ENCODE results near the gene LRMDA. TPM values are rescaled to one million over a fixed set of nuclear protein-coding genes. Genes with fewer than 3 reads are reported as not detected.

LRMDA gene
- total RNA-seq, 2 experiments from 2014 or later = not detected

DNA sequence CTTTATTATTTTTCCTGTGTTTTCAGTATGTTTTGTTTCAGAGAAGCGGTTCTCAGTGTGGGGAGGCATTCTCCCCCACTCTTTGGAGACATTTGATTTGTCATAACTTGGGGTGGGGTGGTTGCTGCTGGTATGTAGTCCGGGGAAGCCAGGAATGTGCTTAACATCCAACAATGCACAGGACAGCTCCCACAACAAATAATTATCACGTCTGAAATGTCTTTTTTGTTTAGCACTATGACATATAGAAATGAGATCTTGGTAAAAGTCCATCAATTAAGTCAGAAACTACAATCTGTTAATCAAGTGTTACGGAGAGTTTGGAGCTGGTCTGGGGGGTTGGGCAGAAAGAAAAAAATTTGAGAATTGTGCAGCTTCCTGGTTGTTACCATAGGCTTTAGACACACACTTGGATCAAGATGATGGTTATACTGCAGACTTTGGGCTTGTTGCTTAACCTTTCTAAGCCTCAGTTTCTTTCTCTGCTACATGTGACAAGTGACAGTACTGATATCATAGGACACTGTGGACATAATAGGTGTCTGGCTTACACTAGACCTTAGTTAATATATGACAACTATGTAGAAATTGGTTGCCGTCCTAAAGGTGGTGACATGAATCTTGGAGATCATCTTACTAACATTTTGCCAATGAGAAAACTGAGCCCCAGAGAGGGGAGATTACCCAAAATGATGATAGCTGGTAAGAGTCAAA is 113.7 kb downstream of the LRMDA start:
- no peaks in the 10 kb centered on the region for H3K9me3 Mint-ChIP-seq
- H3K4me3 Mint-ChIP-seq = no peak overlapping the region
- no peaks in the 10 kb centered on the region for H3K4me1 Mint-ChIP-seq
- peaks cover 2% of the 10 kb centered on the region for H3K27me3 Mint-ChIP-seq
- no peak overlapping the region for H3K27ac Mint-ChIP-seq
- DNase-seq = no peak
- POLR2A ChIA-PET = no interaction called here
- CTCF ChIA-PET = no interaction called here
- no peaks in the 10 kb centered on the region for H3K36me3 Mint-ChIP-seq (ENCODE audit: low read depth)

DNA sequence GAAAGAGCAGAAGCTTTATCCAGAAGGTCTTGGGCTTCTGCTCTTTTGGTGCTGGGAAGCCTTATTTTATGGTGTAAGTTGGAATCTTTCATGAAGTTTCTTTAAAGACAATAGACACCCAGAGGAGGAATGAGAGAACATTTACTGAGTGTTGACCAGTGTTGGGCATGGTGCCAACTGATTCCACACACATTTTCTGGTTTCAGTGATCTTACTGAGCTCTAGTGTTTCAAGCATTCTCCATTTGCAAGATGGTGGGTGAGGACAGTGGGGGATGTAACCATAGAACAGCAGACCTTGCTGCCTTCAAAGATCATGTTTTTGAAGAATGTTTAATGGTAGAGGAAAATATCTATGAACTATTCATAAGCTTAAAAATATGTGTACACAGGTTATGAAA is 114.6 kb downstream of the LRMDA start:
- Mint-ChIP-seq H3K27me3 (peaks cover 2% of the 10 kb centered on the region), H3K4me1 (no peaks in the 10 kb centered on the region), H3K36me3 (ENCODE audit: low read depth) (no peaks in the 10 kb centered on the region), H3K27ac (no peak overlapping the region), H3K9me3 (no peaks in the 10 kb centered on the region), H3K4me3 (no peak overlapping the region)
- CTCF ChIA-PET = interaction anchor here (1.2 kb wide), 1 partner anchor 8 kb away, joined by 3 read pairs; no protein-coding TSS in a partner anchor
- POLR2A ChIA-PET = no interaction called here
- no peak for DNase-seq

DNA sequence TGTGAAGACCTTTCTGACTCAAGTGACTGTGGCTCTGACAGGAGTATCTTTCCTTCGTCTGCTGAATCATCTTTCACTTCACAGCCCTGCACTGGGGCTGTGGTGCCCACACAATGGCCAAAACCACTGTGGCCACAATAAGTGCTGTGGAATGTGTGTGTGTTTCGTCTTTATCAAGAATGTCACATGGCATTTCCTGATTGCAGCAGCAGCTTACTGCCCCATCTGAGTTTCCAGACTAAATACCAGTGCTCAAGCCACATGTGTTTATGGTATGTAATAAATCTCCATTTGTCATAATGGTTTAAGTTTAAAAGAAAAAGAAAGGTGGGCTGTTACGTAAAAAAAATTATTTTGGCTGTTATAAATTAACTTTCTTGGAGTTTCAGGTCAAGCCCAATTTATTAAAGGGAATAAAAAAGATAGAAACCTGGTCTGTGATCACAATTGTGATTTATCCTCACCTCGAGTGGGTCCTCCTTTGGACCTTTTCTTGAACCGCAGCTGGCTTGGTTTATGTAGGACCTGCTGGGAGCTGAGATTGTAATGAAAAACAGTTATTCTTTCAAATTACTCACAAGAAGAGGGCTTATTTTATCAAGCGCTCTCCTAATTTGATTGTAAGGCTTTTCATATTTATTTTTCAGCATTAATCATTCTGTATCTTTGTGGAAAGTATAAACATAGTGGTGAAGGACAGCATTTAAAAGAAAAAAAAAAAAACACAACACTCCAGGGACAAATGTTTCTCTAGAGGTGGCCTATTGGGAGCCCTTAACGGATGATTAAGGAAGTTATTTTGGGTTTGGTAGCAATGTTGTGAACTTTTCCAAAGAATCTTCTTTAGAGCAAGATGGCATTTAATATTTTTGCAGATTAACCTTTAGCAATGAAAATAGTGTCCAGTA is 116.2 kb downstream of the LRMDA start:
- Mint-ChIP-seq H3K9me3 (no peaks in the 10 kb centered on the region), H3K27ac (no peak overlapping the region), H3K36me3 (ENCODE audit: low read depth) (no peaks in the 10 kb centered on the region), H3K4me1 (no peaks in the 10 kb centered on the region), H3K27me3 (peaks cover 2% of the 10 kb centered on the region), H3K4me3 (no peak overlapping the region)
- CTCF ChIA-PET = no interaction called here
- POLR2A ChIA-PET = no interaction called here
- DNase-seq = no peak

DNA sequence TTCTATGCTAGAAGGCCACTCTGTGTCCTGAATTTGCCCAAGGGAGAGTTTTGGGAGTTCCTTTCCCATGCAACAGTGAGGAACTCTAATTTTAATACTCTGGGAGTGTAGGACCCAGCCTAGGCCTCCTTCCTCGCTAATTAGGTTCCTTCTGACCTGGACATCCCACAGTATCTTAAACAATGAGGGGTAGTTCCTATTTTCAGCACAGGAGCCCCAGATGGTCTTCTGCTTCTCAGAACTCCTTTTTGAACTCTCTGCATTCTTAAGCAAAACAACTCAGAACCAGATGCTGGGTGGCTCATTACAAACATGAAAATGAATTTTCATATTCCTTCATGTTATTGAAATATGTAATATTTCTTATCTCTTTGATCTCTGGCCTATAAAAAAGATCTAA is 116.9 kb downstream of the LRMDA start:
- no peaks in the 10 kb centered on the region for H3K4me1 Mint-ChIP-seq
- H3K27ac Mint-ChIP-seq = no peak overlapping the region
- ChIA-PET POLR2A (no interaction called here), CTCF (no interaction called here)
- H3K27me3 Mint-ChIP-seq = peaks cover 2% of the 10 kb centered on the region
- no peaks in the 10 kb centered on the region for H3K36me3 Mint-ChIP-seq (ENCODE audit: low read depth)
- DNase-seq = no peak
- H3K4me3 Mint-ChIP-seq = no peak overlapping the region
- H3K9me3 Mint-ChIP-seq = no peaks in the 10 kb centered on the region

DNA sequence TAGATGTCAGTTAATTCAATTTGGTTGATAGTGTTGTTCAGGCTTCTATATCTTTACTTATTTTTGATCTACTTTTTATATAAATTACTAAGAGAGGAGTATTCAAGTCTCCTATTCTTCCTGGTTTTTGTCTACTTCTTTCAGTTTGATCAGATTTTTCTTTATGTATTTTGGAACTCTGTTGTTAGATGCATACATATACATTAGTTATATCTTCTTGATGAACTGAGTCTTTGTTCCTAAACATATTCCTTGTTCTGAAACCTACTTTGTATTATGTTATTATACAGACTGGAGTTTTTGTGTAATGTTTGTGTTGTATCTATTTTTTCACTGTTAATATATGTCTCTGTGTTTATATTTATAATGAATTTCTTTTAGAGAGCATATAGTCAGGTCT is 118.8 kb downstream of the LRMDA start:
- no peaks in the 10 kb centered on the region for H3K4me1 Mint-ChIP-seq
- no peaks in the 10 kb centered on the region for H3K9me3 Mint-ChIP-seq
- POLR2A ChIA-PET = no interaction called here
- H3K27me3 Mint-ChIP-seq = no peaks in the 10 kb centered on the region
- H3K27ac Mint-ChIP-seq = no peak overlapping the region
- CTCF ChIA-PET = no interaction called here
- no peaks in the 10 kb centered on the region for H3K36me3 Mint-ChIP-seq (ENCODE audit: low read depth)
- H3K4me3 Mint-ChIP-seq = no peak overlapping the region
- no peak for DNase-seq

DNA sequence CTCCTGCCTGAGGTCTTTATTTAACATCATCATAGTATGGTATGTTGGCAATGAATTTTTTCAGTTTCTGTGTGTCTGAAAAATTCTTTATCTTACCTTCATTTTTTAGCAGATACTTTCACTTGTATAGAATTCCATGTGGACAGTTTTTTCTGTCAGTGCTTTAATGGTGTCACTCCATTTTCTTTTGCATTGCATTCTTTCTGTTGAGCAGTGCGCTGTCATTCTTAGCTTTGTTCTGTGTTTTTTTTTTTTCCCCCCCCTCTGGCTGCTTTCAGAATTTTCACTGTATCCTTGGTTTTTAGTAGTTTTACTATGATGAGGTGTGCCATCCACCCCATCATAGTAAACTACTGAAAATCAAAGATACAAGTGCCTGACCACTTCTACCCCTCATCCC is 120.7 kb downstream of the LRMDA start:
- H3K27me3 Mint-ChIP-seq = no peaks in the 10 kb centered on the region
- no peak for DNase-seq
- H3K36me3 Mint-ChIP-seq (ENCODE audit: low read depth) = no peaks in the 10 kb centered on the region
- H3K4me3 Mint-ChIP-seq = no peak overlapping the region
- no peak overlapping the region for H3K27ac Mint-ChIP-seq
- no peaks in the 10 kb centered on the region for H3K4me1 Mint-ChIP-seq
- H3K9me3 Mint-ChIP-seq = no peaks in the 10 kb centered on the region
- ChIA-PET CTCF (no interaction called here), POLR2A (no interaction called here)

DNA sequence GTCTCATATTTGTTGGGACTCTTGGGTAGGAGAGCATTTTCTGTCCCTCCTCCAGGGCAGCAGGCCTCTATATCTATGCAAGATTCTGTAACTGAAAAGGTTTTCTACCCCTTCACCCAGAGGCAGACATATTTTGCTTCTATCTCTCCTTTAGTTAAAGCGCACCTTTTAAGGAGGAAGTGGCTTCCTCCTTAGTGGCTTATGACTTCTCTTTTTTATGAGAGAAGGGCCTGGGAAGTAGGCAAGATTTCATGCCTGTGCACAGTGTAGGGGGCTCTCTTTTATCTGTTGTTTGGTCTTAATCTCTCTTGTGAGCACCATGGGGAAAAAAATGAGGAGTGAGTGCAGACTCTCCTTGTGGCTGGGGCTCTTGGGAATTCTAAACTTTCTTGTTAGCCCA is 122.1 kb downstream of the LRMDA start:
- no peaks in the 10 kb centered on the region for H3K36me3 Mint-ChIP-seq (ENCODE audit: low read depth)
- DNase-seq = no peak
- ChIA-PET CTCF (interaction anchor here (1.4 kb wide), 1 partner anchor 7 kb away, joined by 3 read pairs; no protein-coding TSS in a partner anchor), POLR2A (no interaction called here)
- no peak overlapping the region for H3K27ac Mint-ChIP-seq
- no peak overlapping the region for H3K4me3 Mint-ChIP-seq
- no peaks in the 10 kb centered on the region for H3K4me1 Mint-ChIP-seq
- H3K27me3 Mint-ChIP-seq = no peaks in the 10 kb centered on the region
- peaks cover 2% of the 10 kb centered on the region for H3K9me3 Mint-ChIP-seq

DNA sequence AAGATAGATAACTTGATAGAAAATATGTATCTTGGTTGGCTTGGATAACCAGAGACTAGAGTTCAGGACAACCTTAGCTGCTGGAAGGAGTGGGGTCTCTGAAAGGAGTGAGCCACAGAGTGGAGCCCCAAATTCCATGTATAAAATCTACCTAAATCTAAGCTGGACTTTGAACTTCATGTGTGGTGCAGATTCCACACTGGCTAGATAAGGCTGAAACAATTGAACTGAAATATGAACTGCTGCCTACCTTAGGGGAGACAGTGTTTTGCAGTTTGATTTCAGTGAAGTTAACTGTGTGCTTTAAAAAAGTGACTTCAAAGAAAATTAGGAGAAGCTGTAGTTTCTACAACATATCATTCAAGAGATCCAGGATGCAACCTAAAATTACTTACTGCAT is 123.9 kb downstream of the LRMDA start:
- CTCF ChIA-PET = no interaction called here
- no peak overlapping the region for H3K27ac Mint-ChIP-seq
- peaks cover 2% of the 10 kb centered on the region for H3K9me3 Mint-ChIP-seq
- H3K36me3 Mint-ChIP-seq (ENCODE audit: low read depth) = no peaks in the 10 kb centered on the region
- H3K4me3 Mint-ChIP-seq = no peak overlapping the region
- POLR2A ChIA-PET = no interaction called here
- DNase-seq = no peak
- H3K27me3 Mint-ChIP-seq = no peaks in the 10 kb centered on the region
- H3K4me1 Mint-ChIP-seq = no peaks in the 10 kb centered on the region

DNA sequence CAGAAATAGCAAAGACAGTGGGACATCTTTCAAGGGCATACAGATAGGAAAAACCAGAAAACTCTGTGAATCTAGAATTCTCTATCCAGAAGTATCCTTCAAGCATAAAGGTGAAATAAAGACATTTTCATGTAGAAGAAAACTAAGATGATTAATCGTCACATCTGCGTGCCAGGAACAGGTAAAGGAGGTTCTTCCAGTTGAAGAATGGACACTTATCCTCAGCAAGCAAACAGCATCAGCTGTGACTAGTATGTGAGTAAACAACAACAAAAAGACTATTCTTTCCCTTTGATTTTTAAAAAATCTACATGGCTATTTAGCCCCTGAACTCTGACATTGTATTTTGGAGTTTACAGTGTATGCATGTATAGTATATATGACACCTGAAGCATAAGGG is 124.9 kb downstream of the LRMDA start:
- Mint-ChIP-seq H3K9me3 (peaks cover 2% of the 10 kb centered on the region), H3K36me3 (ENCODE audit: low read depth) (no peaks in the 10 kb centered on the region), H3K4me3 (no peak overlapping the region), H3K27me3 (no peaks in the 10 kb centered on the region), H3K27ac (no peak overlapping the region), H3K4me1 (no peaks in the 10 kb centered on the region)
- DNase-seq = no peak
- POLR2A ChIA-PET = no interaction called here
- CTCF ChIA-PET = no interaction called here

DNA sequence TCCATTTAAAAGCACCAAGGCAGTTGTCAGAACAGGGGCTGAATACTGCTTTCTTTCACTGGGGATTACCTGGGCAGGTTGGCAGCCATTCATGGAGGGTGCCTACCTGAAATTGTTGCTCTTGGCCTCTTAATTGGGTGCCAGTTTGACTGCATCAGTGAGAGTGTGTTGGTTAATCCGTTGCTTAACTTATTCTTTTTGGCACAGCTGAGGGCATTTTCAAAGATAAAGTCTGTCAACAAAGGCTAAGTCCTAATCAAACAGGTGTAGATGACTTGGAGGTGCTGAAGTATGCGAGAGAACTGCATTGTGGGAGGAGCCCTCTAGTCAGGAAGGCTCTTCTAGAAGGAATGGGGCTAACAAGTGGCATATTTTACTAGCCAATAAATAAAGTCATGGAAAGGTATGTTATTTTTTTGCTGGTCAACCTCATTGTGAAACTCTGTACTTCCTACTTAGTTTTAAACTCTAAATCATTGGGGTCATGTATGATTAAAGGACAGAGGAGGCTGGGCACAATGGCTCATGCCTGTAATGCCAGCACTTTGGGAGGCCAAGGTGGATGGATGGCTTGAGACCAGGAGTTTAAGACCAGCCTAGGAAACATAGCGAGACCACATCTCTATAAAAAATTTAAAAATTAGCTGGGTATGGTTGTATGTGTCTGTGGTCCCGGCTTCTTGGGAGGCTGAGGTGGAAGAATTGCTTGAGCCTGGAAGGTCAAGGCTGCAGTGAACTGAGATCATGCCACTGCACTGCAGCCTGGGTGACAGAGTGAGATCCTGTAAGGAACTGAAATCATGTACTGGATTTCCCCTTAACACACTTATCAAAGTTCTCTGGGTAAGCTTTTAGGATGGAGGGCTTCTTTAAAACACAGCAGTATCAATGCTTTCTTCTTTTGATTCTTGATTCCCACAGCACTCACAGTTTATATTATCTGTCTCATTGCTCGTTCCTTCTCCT is 134.1 kb downstream of the LRMDA start:
- H3K9me3 Mint-ChIP-seq = peaks cover 6% of the 10 kb centered on the region
- H3K4me3 Mint-ChIP-seq = no peak overlapping the region
- H3K36me3 Mint-ChIP-seq (ENCODE audit: low read depth) = no peaks in the 10 kb centered on the region
- H3K27ac Mint-ChIP-seq = no peak overlapping the region
- no peaks in the 10 kb centered on the region for H3K4me1 Mint-ChIP-seq
- no peak for DNase-seq
- no peaks in the 10 kb centered on the region for H3K27me3 Mint-ChIP-seq
- ChIA-PET CTCF (no interaction called here), POLR2A (no interaction called here)

DNA sequence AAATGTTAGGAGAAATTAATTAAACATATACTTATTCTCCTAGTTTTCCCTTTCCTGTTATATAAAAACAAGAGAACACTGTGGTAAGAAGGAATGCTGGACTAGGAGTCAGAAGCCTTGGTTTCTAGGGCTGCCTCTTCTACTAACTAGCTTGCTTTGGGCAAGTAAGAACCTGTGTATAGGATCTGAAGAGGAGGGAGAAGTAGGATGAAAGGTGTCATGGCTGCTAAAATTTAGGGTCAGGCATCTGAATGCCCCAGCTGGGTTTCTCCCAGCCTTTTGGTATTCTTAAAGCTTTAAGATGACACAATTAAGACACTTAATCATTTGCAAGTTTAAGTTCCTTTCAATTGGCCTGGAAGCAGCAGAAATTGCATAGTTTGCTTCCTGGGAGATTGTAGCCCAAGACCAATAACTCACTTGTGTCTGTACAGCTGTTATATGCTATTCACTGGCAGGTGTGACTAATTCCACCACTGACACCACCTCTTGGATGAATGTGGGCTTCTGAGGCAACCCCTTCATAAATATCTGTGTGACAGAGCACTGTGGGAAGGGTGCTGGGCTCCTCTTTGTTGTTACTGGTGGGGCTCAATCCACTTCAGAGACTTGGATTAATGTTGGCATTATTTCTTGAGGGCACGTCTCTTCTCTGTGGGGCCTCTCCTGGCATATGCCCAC is 137.2 kb downstream of the LRMDA start:
- H3K9me3 Mint-ChIP-seq = peaks cover 13% of the 10 kb centered on the region
- no peak overlapping the region for H3K4me3 Mint-ChIP-seq
- no peaks in the 10 kb centered on the region for H3K27me3 Mint-ChIP-seq
- no peak for DNase-seq
- no peak overlapping the region for H3K27ac Mint-ChIP-seq
- H3K36me3 Mint-ChIP-seq (ENCODE audit: low read depth) = no peaks in the 10 kb centered on the region
- POLR2A ChIA-PET = no interaction called here
- CTCF ChIA-PET = no interaction called here
- no peaks in the 10 kb centered on the region for H3K4me1 Mint-ChIP-seq

DNA sequence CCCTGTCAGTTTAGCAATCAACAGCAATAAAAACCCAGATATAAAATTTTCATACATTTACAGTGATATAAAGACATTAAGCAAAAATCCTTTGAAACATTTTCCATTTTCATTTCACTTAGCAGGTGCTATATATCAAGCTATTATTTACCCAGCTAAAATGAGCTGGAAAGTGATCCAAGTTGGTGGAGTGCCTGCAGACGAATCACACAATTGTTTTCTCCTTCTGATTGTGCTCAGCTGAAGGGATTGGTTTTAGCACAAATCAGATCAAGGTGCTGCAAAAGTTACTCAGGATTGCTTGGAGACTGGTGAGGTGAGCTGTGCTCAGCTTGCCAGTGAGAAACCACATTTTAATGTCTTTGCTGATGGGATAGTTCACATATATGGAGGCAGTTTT is 138.1 kb downstream of the LRMDA start:
- Mint-ChIP-seq H3K27ac (no peak overlapping the region), H3K27me3 (no peaks in the 10 kb centered on the region), H3K9me3 (peaks cover 17% of the 10 kb centered on the region), H3K4me3 (no peak overlapping the region), H3K4me1 (no peaks in the 10 kb centered on the region), H3K36me3 (ENCODE audit: low read depth) (no peaks in the 10 kb centered on the region)
- ChIA-PET POLR2A (no interaction called here), CTCF (interaction anchor here (0.8 kb wide), 1 partner anchor 643 kb away, joined by 3 read pairs; no protein-coding TSS in a partner anchor)
- no peak for DNase-seq

Measured in activated CD4-positive, alpha-beta T cell treated with anti-CD3 and anti-CD28 coated beads, Interleukin-2, amount 10 ng/mL, durations not matched to agents 7 days and 5 days (primary cell).